HepG2 (cell line): ENCODE measurements around the gene ARHGEF37. TPM values are rescaled to one million over a fixed set of nuclear protein-coding genes. Genes with fewer than 3 reads are reported as not detected.

Source experiments
- FOXK1 ChIP-seq: sonication (generic); formaldehyde crosslinking; IDR thresholded peaks from 2 replicates; pipeline ENCODE4 v1.4.0; 2020; ENCODE audit warnings: low read depth, missing genetic modification reagents, borderline replicate concordance
- FOXK2 ChIP-seq: fragments of 450-650 bp; IDR thresholded peaks from 2 replicates; pipeline ENCODE4 v1.6.1; 2016
- FOXP4 ChIP-seq: sonication (generic); formaldehyde crosslinking; IDR thresholded peaks from 2 replicates; pipeline ENCODE4 v1.4.0; 2020; ENCODE audit warnings: missing genetic modification reagents
- GPBP1L1 ChIP-seq: sonication (generic); formaldehyde crosslinking; IDR thresholded peaks from 2 replicates; pipeline ENCODE4 v1.5.0; 2020; ENCODE audit warnings: mild to moderate bottlenecking, missing genetic modification reagents
- GPN1 ChIP-seq: sonication (generic); formaldehyde crosslinking; IDR thresholded peaks from 2 replicates; pipeline ENCODE4 v1.5.1; 2020; ENCODE audit warnings: missing genetic modification reagents, borderline replicate concordance
- IRF2 ChIP-seq: IDR thresholded peaks from 2 replicates; pipeline ENCODE4 v1.6.1; 2018; ENCODE audit warnings: missing genetic modification reagents, missing compliant biosample characterization
- KAT8 ChIP-seq: IDR thresholded peaks from 2 replicates; pipeline ENCODE4 v1.6.1; 2016; ENCODE audit warnings: missing genetic modification reagents, missing compliant biosample characterization
- SSRP1 ChIP-seq: IDR thresholded peaks from 2 replicates; pipeline ENCODE4 v1.6.1; 2016; ENCODE audit warnings: control low read depth
- TRAFD1 ChIP-seq: sonication (generic); formaldehyde crosslinking; IDR thresholded peaks from 2 replicates; pipeline ENCODE4 v1.5.1; 2020; ENCODE audit warnings: missing genetic modification reagents, mild to moderate bottlenecking, borderline replicate concordance
- YEATS2 ChIP-seq: sonication (generic); formaldehyde crosslinking; IDR thresholded peaks from 2 replicates; pipeline ENCODE4 v1.4.0; 2020; ENCODE audit warnings: missing genetic modification reagents, borderline replicate concordance
- ZFAT ChIP-seq: sonication (generic); formaldehyde crosslinking; conservative IDR thresholded peaks from 2 replicates; pipeline ENCODE4 v1.8.1; 2023; ENCODE audit warnings: missing genetic modification reagents, inconsistent platforms
- ZNF205 ChIP-seq: IDR thresholded peaks from 2 replicates; pipeline ENCODE4 v1.6.1; 2018; ENCODE audit warnings: missing biosample characterization, missing genetic modification reagents
- ZNF331 ChIP-seq: sonication (generic); formaldehyde crosslinking; IDR thresholded peaks from 2 replicates; pipeline ENCODE4 v1.4.0; 2020; ENCODE audit warnings: missing genetic modification reagents
- polyA plus RNA-seq, 8 experiments: library from polyadenylated mRNA; depleted of rRNA in 3 of 8; stranded (reverse) in 7 of 8; unstranded in 1 of 8; fragments of >200 nt; fragmentation: Illumina TruSeq in 4 of 8; extraction: Trizol in 4 of 8; gene quantifications; 2 replicates each; pipeline versions ENCODE4 v1.2.1 to v1.2.3, GENCODE V29; 2011 to 2016; ENCODE audit warnings: low read depth in 4 of 8, missing spikeins in 1 of 8, mixed read lengths in 1 of 8; ENCODE audit not compliant: insufficient read depth in 1 of 8
- total RNA-seq, 5 experiments: library from RNA; depleted of rRNA; stranded (reverse); fragments of >200 nt; fragmentation: Illumina TruSeq; extraction: Trizol; gene quantifications; 2 replicates each; pipeline ENCODE4 v1.2.3, GENCODE V29; 2016; ENCODE audit warnings: low read depth in 1 of 5
- TF ChIP-seq, protein P1 (sequence below): sonication (generic); formaldehyde crosslinking; IDR thresholded peaks from 2 replicates; pipeline ENCODE4 v1.5.1; 2020; ENCODE audit warnings: mild to moderate bottlenecking, moderate library complexity, missing genetic modification reagents

ARHGEF37 gene
- total and polyA plus RNA-seq, 2 of the 13 experiments (the other 11 are each of a cell fraction or from before 2014, with no cell fraction given): 0.18 to 0.27 TPM

DNA sequence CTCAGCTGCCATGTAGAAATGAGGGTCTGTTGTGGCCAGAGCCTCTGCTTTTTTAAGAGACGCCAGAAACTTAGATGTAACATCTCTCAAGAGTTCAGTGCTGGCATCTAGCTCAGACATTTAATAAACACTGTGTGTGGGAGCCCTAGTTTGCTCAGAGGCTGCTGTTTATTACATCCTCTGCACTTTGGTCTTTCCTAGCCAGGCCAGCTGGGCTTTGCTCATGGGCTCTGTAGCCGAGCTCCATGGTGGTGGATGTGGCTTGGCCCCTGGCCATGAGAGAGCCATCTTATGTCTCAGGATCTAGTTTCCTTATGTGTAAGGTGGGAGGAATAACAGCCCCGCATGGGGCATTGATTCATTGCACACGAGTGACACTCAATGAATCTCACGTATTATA is 30.0 kb downstream of the ARHGEF37 start (continued):
- TF ChIP-seq FOXP4 (CRISPR knock-in tag) (peak; percentile 70), ZNF205 (CRISPR knock-in tag) (no peak), GPBP1L1 (no peak), TRAFD1 (no peak), IRF2 (peak; percentile 33; the same call in 1 of the 2 replicates), YEATS2 (CRISPR knock-in tag) (peak; percentile 42; the same call in 1 of the 2 replicates), GPN1 (CRISPR knock-in tag) (no peak), FOXK2 (no peak), ZFAT (CRISPR knock-in tag) (no peak), KAT8 (CRISPR knock-in tag) (0 out of 2 replicates have a peak, but pooled peaks have one; percentile 46), SSRP1 (CRISPR knock-in tag) (no peak), FOXK1 (CRISPR knock-in tag) (0 out of 2 replicates have a peak, but pooled peaks have one; percentile 48), ZNF331 (CRISPR knock-in tag) (peak; percentile 53; the same call in 1 of the 2 replicates)
- TF ChIP-seq, protein P1, sequence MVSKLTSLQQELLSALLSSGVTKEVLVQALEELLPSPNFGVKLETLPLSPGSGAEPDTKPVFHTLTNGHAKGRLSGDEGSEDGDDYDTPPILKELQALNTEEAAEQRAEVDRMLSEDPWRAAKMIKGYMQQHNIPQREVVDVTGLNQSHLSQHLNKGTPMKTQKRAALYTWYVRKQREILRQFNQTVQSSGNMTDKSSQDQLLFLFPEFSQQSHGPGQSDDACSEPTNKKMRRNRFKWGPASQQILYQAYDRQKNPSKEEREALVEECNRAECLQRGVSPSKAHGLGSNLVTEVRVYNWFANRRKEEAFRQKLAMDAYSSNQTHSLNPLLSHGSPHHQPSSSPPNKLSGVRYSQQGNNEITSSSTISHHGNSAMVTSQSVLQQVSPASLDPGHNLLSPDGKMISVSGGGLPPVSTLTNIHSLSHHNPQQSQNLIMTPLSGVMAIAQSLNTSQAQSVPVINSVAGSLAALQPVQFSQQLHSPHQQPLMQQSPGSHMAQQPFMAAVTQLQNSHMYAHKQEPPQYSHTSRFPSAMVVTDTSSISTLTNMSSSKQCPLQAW (CRISPR knock-in tag): no peak; the same call in 1 of the 2 replicates
